Type B pancreatic cell (in vitro differentiated cells): Measurements from ENCODE around the gene CYP2C9. TPM values are rescaled to one million over a fixed set of nuclear protein-coding genes. Genes with fewer than 3 reads are reported as not detected.
"Not testable (repeated sequence)": the region's sequence is repeated elsewhere in the genome, so short reads cannot be mapped to it uniquely, and the experiment has no call there.

Experiments used
- DNase-seq: peaks from one replicate; pipeline ENCODE4 v3.0.0; 2021; ENCODE audit warnings: mixed read lengths; ENCODE audit not compliant: unreplicated experiment; ENCODE audit errors: extremely low spot score
- H3K27ac Mint-ChIP-seq: 2 replicates; pipeline ENCODE4 v1.8.0; 2021; ENCODE audit warnings: mild to moderate bottlenecking, mixed read lengths
- H3K27me3 Mint-ChIP-seq: 2 replicates; pipeline ENCODE4 v1.8.0; 2021; ENCODE audit warnings: mixed read lengths
- H3K36me3 Mint-ChIP-seq: 2 replicates; pipeline ENCODE4 v1.8.0; 2021; ENCODE audit warnings: mixed read lengths
- H3K4me1 Mint-ChIP-seq: one replicate; pipeline ENCODE4 v1.8.0; 2021; ENCODE audit warnings: mixed read lengths; ENCODE audit not compliant: unreplicated experiment
- H3K4me3 Mint-ChIP-seq: 2 replicates; pipeline ENCODE4 v1.8.0; 2021; ENCODE audit warnings: mild to moderate bottlenecking, mixed read lengths
- H3K9me3 Mint-ChIP-seq: 2 replicates; pipeline ENCODE4 v1.8.0; 2021; ENCODE audit warnings: mixed read lengths
- CTCF ChIP-seq: fragments of 200-600 bp; sonication (generic); conservative IDR thresholded peaks from 2 replicates; pipeline ENCODE4 v1.5.0; 2021; ENCODE audit warnings: antibody characterized with exemption, mild to moderate bottlenecking
- long read RNA-seq: library from polyadenylated mRNA; unstranded; transcript quantifications from one replicate; pipeline ENCODE4 v2.0.0, GENCODE V29; 2020
- total RNA-seq: library from RNA; stranded (reverse); gene quantifications from 2 replicates; pipeline ENCODE4 v1.2.1, GENCODE V29; 2021; ENCODE audit warnings: low replicate concordance

Gene CYP2C9
- 1.5 and 2.8 TPM in 2 replicates for total RNA-seq
- long read RNA-seq, partial matches to known transcripts = 0 of 4 reads
- long read RNA-seq, other reads (novel, unspliced or antisense) = 1 of 4 reads

GRCh38 chr10:94938383-94938782 is at the start of gene CYP2C9:
Gene CYP2C9 (plus strand): TSS chr10:94938658. CDS start chr10:94938683, 25 bp downstream.
- peaks cover 9% of the 10 kb centered on the region for H3K9me3 Mint-ChIP-seq
- TF ChIP-seq CTCF = no peak
- no peak for DNase-seq
- no peaks in the 10 kb centered on the region for H3K27me3 Mint-ChIP-seq
- no peak within 1 kb of the TSS for H3K4me3 Mint-ChIP-seq
- no peaks in the 10 kb centered on the region for H3K4me1 Mint-ChIP-seq
- no peaks in the 10 kb centered on the region for H3K36me3 Mint-ChIP-seq
- H3K27ac Mint-ChIP-seq = no peak within 1 kb of the TSS

GRCh38 chr10:94889123-94889522 is 49.3 kb upstream of the CYP2C9 start:
- TF ChIP-seq CTCF = no peak
- Mint-ChIP-seq H3K9me3 (no peaks in the 10 kb centered on the region), H3K27ac (no peak overlapping the region), H3K4me1 (no peaks in the 10 kb centered on the region), H3K4me3 (no peak overlapping the region), H3K27me3 (peaks cover 3% of the 10 kb centered on the region), H3K36me3 (no peaks in the 10 kb centered on the region)
- no peak for DNase-seq

GRCh38 chr10:94890264-94891022 is 48.0 kb upstream of the CYP2C9 start:
- H3K4me3 Mint-ChIP-seq = no peak overlapping the region
- no peak for TF ChIP-seq CTCF
- DNase-seq = no peak
- H3K36me3 Mint-ChIP-seq = no peaks in the 10 kb centered on the region
- H3K9me3 Mint-ChIP-seq = no peaks in the 10 kb centered on the region
- H3K27me3 Mint-ChIP-seq = peaks cover 3% of the 10 kb centered on the region
- H3K27ac Mint-ChIP-seq = no peak overlapping the region
- H3K4me1 Mint-ChIP-seq = no peaks in the 10 kb centered on the region

GRCh38 chr10:94898414-94898813 is 40.0 kb upstream of the CYP2C9 start:
- H3K27ac Mint-ChIP-seq, DNase-seq, H3K27me3 Mint-ChIP-seq, H3K36me3 Mint-ChIP-seq, H3K9me3 Mint-ChIP-seq, H3K4me3 Mint-ChIP-seq, H3K4me1 Mint-ChIP-seq: not testable (repeated sequence)

GRCh38 chr10:94902080-94902479 is 36.4 kb upstream of the CYP2C9 start:
- Mint-ChIP-seq H3K27me3 (no peaks in the 10 kb centered on the region), H3K27ac (no peak overlapping the region), H3K4me3 (no peak overlapping the region), H3K9me3 (no peaks in the 10 kb centered on the region), H3K36me3 (no peaks in the 10 kb centered on the region), H3K4me1 (no peaks in the 10 kb centered on the region)
- no peak for TF ChIP-seq CTCF
- DNase-seq = no peak

- no peaks in the 10 kb centered on the region for H3K4me1 Mint-ChIP-seq
- no peak for DNase-seq
- H3K27ac Mint-ChIP-seq = no peak overlapping the region
- no peaks in the 10 kb centered on the region for H3K36me3 Mint-ChIP-seq
- H3K4me3 Mint-ChIP-seq = no peak overlapping the region
- no peaks in the 10 kb centered on the region for H3K27me3 Mint-ChIP-seq
- no peaks in the 10 kb centered on the region for H3K9me3 Mint-ChIP-seq
- no peak for TF ChIP-seq CTCF
Measured at GRCh38 chr10:94902570-94902969, 35.9 kb upstream of the CYP2C9 start.

- not testable (repeated sequence) for H3K36me3 Mint-ChIP-seq, H3K27me3 Mint-ChIP-seq, H3K27ac Mint-ChIP-seq, H3K4me1 Mint-ChIP-seq, H3K4me3 Mint-ChIP-seq, DNase-seq, H3K9me3 Mint-ChIP-seq
Measured at GRCh38 chr10:94904506-94905148, 33.8 kb upstream of the CYP2C9 start.
